Gastroesophageal sphincter (tissue), 3 donors: ENCODE results near the gene HOXB7.

Experiments
- EP300 ChIP-seq: sonication (generic); formaldehyde crosslinking; IDR thresholded peaks from one replicate; pipeline ENCODE4 v1.6.1; 2017; ENCODE audit warnings: antibody characterized with exemption, mild to moderate bottlenecking
- POLR2A ChIP-seq, 2 donors: fragments of 450-650 bp; IDR thresholded peaks; one replicate each; pipeline ENCODE4 v1.6.1; 2017; ENCODE audit warnings: antibody characterized with exemption in 2 of 2, mild to moderate bottlenecking in 2 of 2, moderate library complexity in 1 of 2
- POLR2AphosphoS5 ChIP-seq: sonication (generic); formaldehyde crosslinking; IDR thresholded peaks from one replicate; pipeline ENCODE4 v1.6.1; 2017; ENCODE audit warnings: antibody characterized with exemption
- TF ChIP-seq, protein P1 (sequence below), 4 experiments: fragments of 200-600 bp in 2 of 4; fragments of 450-650 bp in 2 of 4; sonication (generic) in 1 of 4; IDR thresholded peaks; one replicate each; pipeline ENCODE4 v1.5.1; 2017 to 2019; ENCODE audit warnings: antibody characterized with exemption in 4 of 4, mild to moderate bottlenecking in 2 of 4, moderate library complexity in 2 of 4

DNA sequence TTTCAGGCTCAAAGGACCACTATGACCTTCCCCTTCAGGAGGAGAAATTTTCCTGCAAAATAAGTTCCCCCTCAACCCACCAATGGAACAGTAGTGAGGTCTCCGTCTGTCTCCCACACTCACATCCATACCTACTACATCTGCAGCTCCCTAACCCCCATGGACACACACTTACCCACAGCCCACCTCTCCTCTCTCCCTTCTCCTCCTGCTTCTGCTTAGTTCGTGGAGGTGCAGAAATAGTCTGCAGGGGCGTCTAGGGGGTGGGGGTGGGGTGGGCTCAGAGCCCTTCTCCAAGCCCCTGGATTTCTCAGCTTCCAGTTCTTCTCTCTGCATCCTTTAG lies 41.6 kb downstream of the HOXB7 start:
- TF ChIP-seq, protein P1, sequence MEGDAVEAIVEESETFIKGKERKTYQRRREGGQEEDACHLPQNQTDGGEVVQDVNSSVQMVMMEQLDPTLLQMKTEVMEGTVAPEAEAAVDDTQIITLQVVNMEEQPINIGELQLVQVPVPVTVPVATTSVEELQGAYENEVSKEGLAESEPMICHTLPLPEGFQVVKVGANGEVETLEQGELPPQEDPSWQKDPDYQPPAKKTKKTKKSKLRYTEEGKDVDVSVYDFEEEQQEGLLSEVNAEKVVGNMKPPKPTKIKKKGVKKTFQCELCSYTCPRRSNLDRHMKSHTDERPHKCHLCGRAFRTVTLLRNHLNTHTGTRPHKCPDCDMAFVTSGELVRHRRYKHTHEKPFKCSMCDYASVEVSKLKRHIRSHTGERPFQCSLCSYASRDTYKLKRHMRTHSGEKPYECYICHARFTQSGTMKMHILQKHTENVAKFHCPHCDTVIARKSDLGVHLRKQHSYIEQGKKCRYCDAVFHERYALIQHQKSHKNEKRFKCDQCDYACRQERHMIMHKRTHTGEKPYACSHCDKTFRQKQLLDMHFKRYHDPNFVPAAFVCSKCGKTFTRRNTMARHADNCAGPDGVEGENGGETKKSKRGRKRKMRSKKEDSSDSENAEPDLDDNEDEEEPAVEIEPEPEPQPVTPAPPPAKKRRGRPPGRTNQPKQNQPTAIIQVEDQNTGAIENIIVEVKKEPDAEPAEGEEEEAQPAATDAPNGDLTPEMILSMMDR (IDR thresholded peaks at IDR 0.05): no peak
- TF ChIP-seq POLR2AphosphoS5 (no peak), POLR2A (IDR thresholded peaks at IDR 0.05) (no peak), EP300 (no peak)
